Stimulated activated CD4-positive, alpha-beta T cell treated with anti-CD3 and anti-CD28 coated beads, Interleukin-1b, Interleukin-23, amount 100 ng/mL, for 48 hours (primary cell): Measurements from ENCODE around the gene CCDC149.

Source experiments
- DNase-seq: peaks from one replicate; pipeline ENCODE4 v3.0.0-alpha.2; 2020

CCDC149 gene

DNA sequence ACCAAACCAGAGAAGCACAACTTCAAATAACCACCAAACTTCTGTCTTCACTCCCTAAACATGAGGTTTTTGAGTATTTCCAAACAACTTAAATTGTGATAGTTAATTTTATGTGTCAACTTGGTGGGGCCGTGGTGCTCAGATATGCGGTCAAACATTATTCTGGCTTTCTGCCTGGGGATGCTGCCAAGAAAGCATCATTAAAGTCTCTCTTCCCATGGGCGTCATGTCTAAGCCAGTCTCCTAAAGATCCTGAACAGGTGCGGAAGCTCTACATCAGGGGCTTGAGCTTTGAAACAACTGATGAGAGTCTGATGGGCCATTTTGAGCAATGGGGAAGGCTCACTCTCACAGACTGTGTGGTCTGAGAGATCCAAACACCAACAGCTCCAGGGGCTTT, 141.6 kb downstream of the CCDC149 start:
- no peak for DNase-seq

DNA sequence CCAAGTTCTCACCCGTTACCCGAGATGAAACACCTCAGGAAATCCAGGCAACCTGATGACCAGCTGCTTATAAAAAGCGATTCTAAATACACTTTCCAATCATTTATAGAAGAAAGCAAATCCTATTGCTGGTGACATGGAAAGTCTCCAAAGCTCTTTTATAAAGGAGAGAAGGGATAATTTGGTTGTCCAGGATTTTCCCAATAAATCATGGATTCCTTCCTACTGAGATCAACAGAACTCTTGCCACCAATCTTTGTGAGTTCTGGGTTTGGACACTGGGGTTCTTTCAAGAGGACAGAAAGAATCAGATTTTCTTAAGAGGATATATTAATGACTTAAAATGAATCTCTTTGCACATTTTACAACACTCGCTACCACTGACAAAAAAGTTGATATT, 142.2 kb downstream of the CCDC149 start:
- no peak for DNase-seq

DNA sequence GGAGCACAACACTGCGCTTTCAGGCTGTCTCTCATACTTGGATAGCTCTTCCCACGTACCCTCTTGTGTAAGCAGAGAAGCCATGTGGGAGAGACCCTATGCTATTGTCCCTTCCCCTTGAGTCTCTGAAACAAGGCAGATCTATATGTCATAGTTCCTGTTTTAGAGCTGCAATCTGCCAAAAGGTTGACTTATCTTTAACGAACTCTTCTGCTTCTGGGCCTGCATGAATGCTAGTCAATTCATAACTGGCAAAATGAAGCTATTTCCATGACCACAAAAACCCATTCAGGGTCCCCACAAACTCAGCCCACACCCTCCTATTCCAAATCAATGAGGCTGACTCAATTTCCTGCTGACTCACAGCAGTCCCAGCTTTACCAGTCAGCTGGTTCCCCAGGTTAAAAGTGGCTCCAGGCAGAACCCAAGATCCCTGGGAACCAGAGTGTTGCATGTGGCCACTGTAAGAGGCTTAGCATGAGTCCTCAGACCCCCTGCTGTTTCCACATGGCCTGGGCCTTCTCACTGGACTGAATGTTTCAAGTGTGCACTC, 142.7 kb downstream of the CCDC149 start:
- DNase-seq = no peak

DNA sequence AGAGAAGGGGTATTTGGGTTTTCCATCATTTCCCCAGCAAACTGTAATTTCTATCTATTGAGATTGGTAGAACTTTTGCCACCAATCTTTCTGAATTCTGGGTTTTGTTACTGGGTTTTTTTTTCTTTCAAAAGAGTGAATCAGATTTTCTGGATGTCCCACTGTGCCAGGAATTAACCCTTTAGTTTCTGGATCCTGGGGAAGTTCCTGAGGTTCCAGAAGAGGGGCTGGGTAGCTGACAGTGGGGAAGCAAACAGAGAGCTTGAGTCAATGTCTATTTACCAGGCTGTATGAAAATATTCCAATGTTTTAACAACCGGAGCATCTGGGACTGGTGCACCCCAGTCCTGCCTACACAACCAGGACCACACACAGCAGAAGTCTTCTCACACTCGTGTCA, 143.3 kb downstream of the CCDC149 start:
- DNase-seq = no peak

DNA sequence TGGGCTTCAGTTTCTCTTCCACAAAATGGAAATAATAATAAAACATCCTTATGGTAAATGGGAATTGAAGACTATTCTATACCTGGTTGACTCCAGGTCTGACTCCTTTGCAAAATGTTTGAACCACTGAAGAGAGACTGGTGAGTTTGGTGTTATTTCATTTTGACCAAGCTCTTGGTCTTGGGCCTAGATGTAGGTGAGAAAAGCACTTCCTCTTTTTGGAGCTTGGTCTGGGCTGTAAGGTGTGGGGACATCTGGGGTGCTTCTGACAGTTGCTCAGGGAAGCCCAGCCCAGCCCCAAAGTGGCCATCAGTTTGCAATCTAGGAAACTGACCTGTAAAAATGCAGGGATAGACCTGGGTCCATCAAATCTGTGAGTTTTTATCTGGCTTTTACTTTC, 144.2 kb downstream of the CCDC149 start:
- no peak for DNase-seq

DNA sequence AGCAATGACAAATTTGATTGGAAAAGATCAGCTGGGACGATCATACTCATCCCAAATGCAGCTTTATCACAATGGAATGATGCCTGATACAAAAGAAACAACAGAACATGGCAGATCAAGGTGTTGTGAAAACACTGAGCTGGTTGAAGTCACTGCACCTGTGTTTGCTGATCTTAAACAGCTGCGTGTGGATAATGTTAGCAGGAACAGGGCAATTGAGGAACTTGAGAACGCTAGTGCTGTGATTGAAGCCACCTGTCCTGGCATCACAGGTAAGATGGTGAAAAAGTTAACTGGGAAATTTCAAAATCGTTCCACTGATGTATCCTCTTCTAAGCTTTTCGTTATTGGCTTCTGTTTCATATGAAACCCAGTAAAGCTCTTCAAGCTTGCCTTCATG, 144.8 kb downstream of the CCDC149 start:
- DNase-seq = no peak

DNA sequence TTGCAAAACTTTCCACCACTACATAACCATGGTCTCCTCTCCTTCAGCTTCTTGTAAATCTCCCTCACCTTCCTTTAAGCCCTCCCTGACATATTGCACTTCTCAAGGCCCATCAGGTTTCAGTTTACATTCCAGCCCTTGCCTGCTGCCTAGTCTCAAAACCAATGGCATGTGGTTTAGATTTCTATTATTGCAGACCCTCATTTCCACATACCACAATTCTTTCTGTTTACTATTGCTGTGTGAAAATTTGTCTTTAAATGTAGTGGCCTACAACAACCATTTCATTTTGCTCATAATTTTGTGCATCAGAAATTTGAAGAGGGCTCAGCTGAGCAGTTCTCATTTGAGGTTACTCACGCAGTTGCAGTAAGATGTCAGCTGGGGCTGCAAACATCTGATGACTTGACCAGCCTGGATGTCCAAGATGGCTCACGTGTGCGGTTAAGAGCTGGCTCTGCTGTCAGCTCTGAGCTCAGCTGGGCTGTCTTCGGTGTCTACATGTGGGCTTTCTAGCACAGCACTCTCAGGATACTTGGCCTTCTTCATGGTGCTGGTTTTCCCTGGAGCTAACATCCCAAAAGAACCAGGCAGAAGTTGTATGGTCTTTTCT, 147.4 kb downstream of the CCDC149 start:
- no peak for DNase-seq

DNA sequence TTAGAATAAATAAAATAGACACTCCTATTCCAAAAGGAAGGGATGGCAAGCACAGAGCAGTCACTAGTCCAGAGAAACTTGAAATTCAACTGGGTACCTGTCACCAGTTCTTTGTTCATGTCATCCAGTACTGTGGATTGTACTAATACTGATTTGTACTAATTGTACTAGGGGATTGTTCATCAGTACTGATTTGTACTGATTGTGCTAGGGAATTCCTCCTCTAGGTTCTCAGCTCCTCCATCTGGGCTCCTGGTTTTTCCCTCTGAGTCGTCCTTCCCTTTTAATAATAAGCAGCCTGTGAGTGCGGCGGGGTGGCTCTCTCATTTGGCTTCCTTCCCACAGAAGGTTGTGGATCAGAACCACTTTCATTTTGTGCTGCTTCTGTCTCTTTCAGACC, 148.5 kb downstream of the CCDC149 start:
- no peak for DNase-seq

DNA sequence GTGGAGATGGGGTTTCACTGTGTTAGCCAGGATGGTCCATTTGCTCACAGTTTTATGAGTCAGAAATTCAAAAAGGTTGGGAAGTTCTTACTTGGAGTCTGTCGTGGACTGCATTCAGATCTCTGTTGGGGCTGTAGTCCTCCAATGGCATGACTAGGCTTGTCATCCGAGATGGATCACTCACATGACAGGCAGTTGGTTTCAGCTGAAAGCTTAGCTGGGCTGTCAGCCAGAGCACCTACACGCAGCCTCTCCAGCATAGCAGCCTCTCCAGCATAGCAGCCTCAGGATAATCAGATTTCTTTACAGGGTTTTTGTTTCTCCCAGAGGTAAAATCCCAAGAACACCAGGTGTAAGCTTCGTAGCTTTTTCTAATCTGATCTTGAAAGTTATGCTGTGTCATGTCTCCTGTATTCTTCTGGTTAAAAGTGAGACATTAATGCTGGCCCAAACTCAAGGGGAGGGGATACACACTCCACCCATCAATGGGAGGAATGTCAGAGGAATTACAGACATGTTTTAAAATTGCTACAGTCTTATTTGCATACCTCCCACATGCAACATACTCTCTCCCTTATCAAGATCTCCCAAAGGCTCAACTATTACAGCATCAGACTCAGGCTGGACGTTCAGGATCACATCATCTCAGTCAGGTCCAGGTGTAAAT, 149.1 kb downstream of the CCDC149 start:
- no peak for DNase-seq
